HG02852 (cell line): Measurements from ENCODE around the gene TLCD3B.
"Not testable (repeated sequence)": the region's sequence is repeated elsewhere in the genome, so short reads cannot be mapped to it uniquely, and the experiment has no call there.

ENCODE experiments used
- ATAC-seq: cut with Tn5 transposase; IDR thresholded peaks from one replicate; pipeline ENCODE4 v1.9.1; 2021; ENCODE audit warnings: mild to moderate bottlenecking, moderate library complexity; ENCODE audit not compliant: unreplicated experiment

TLCD3B gene

DNA sequence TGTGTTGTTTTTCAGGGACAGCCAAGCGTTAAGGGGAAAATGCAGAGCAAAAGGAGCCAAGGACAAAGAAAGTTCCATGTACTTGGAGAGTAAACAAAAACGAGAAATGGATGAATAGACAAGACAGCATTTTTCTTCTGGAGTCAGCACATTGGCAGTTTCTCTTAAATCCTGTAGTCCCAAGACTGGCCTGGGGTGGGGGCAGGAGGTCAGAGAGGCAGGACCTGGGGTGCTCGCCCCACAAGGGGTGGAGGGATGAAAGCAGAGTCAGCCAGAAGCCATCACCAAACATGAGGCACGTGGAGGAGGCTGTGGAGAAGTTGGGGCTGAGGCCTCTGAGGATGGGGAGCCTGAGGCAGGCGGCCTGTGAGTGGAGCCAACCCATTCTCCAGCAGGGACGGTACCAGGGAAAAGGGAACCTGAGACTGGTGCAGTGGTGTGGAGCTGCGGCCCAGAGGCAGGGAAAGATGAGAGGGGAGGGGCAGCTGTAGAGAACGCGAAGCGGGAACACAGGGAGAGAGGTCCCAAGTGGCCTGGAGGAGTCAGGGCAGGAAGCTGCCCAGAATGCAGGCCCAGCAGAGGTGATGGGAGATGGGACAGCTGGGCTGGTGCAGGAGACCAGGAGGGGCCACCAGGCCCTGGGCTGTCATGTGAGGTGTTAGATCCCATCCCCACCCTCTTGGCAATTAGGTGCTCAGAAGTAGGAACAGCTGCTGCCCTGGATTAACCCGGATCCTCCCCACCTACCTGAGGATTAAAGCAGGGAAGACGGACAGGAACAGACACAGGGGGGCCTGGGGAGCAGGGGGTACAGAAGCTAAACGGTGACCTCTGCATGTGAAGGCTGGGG lies 3.3 kb downstream of the TLCD3B start:
- no peak for ATAC-seq

GRCh38 chr16:30026449-30026848 lies 4.6 kb downstream of the TLCD3B start:
- no peak for ATAC-seq

DNA sequence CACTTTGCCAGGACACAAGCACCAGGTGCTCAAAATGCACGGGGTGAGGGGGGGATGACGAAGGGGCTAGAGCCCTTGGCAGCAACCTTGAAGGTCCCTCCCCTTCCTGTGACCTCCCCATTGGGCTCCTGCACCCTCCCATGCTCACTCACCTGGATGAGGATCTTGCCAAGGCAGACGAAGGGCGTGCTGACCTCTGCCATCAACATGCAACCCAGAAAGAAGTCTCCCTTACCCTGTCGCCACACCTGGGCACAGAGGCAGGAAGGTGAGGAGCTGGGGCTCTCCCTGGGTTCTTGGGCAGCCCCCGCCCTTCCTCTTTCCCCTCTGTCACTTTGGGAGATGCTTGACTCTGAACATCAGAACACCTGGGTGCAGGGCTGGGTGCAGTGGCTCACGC lies 5.5 kb downstream of the TLCD3B start:
- ATAC-seq = no peak

- ATAC-seq = no peak
Measured at GRCh38 chr16:30025156-30025555, 5.9 kb downstream of the TLCD3B start.

DNA sequence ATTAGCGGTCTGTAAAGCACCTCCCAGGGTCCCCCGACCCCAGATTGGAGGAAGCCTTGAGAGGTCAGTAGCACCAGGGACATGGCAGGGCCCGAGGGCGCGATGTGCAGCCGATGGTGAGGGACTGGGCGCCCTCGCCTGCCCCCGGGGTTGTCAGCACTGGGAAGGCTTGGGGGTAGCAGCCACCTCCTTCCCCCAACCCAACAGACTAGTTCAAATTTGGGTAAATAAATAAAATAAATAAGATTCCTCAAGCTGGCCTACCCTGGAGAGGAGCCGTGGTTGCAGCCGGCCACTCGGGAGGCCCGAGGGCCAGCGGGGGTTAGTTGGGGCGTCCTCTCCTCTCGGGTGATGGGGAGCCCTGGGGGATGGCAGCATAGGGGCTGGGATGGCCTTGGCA lies 6.6 kb downstream of the TLCD3B start:
- no peak for ATAC-seq

DNA sequence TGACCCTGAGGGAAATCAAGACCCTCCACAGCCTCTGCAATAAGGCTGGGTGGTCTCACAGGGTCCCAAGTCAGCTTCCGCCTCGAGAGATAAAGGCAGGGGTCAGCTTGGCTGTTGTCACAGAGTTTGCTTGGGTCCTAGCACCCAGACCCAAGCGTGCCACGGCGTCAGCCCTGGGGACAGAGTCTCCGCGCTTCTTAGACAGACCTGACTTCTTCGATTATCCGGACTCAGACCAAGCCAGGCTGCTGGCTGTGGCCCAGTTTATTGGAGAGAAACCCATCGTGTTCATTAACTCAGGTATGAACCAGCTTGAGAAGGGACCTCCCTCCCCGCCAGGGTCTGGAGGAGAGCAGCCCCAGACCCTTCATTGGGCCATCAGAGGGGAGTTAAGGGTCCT lies 7.5 kb downstream of the TLCD3B start:
- ATAC-seq = no peak

DNA sequence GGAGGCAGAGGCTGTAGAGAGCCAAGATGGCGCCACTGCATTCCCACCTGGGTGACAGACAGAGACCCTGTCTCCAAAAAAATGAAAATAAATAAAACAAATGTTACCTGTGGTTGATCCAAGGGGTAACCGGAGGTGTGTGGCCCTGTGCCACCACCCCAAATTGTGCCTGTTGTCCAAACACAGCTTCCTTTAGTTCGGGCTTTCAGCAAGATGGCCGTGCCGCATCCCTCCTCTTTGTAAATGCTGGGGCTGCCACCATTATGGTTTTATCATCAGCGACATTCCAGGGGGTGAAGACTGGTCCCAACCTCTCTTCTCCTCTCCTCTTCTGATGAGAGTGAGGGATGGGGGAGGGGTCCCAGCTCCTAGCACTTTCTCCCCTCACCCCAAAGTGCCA lies 8.2 kb downstream of the TLCD3B start, which contains the start of gene C16orf92:
C16orf92 (plus strand) TSS at position 312 of the 400 bp plus-strand sequence. CDS start 143 bp downstream, outside the sequence.
- ATAC-seq = no peak

DNA sequence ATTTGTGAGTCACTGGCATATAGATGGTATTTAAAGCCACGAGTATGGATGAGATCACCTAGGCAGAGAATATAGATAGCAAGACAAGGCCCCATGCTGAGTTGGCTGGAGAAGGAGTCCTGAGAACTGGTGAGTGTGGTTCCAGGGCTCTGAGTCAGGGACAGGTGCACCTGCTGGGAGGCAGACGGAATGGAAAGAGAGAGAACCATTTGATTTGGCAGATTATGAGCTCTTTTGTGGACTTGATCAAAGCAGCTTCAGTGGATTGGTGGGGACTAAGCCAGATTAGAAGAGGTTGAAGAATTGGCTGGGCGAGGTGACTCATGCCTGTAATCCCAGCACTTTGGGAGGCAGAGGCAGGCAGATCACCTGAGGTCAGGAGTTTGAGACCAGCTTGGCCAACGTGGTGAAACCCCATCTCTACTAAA lies 12.3 kb downstream of the TLCD3B start:
- ATAC-seq = no peak

GRCh38 chr16:30017937-30018336 lies 13.1 kb downstream of the TLCD3B start:
- not testable (repeated sequence) for ATAC-seq

DNA sequence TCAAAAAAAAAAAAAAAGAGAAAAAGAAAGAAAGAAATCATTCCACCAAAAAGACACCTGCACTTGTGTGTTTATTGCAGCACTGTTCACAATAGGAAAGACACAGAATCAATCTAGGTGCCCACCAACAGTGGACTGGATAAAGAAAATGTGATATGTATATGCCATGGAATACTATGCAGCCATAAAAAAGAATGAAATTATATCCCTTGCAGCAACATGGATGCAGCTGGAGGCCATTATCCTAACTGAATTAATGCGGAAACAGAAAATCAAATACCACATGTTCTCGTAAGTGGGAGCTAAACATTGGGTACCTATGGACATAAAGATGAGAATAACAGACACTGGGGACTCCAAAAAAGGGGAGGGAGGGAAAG lies 13.8 kb downstream of the TLCD3B start:
- no peak for ATAC-seq

GRCh38 chr16:30016555-30017276 lies 14.4 kb downstream of the TLCD3B start:
- ATAC-seq = no peak

DNA sequence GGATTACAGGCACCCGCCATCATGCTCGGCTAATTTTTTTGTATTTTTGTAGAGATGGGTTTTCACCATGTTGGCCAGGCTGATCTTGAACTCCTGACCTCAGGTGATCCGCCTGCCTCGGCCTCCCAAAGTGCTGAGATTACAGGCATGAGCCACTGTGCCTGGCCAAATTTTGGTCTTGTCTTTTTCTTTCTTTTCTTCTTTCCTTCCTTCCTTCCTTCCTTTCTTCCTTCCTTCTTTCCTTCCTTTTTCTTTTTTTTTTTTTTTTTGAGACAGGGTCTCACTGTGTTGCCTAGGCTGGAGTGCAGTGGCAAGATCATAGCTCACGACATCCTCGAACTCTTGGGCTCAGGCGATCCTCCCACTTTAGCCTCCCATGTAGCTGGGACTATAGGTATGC lies 15.6 kb downstream of the TLCD3B start:
- not testable (repeated sequence) for ATAC-seq

GRCh38 chr16:30012598-30012997 lies 18.5 kb downstream of the TLCD3B start:
- not testable (repeated sequence) for ATAC-seq

DNA sequence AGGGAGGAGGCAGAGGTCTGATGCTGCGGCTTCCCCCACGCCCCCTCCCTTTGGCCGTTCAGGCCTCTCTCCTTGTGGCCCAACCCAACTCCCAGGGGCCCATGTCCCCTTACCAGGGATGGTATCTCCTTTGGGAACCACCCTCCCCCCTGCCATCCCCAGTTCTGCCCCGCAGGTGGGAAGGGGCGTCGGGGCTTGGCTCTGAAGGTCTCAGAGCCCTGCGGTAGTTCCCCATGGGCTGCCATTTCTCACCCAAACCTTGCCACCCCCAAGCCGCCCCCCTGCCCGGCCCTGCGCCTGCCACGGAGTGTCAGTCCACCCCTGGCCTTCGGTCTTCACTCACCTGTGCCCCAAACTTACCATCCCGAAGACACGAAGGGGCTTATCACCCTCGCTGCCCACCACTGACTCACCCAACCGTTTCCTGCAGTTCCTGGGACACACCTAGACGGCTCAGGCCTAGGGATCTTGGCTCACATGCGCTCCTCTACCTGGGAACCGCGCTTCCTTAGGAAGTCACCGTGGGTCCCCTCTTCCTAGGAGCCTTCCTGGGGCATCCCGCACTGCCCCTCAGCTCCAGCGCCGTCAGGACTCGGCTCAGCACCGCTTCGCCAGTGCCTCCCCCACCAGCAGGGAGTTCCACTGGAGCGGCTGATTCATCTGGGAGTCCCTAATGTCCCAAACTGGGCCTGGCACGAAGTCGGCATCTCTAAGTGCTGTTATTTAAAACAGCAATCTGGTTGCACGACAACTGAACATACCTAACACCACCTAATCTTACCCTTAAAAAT lies 19.2 kb downstream of the TLCD3B start:
- no peak for ATAC-seq

- ATAC-seq = no peak
Measured at GRCh38 chr16:30010844-30011713, 20.0 kb downstream of the TLCD3B start, which contains the start of gene DOC2A. TSS of gene DOC2A (minus strand) at chr16:30011027. CDS start at chr16:30010222, 805 bp downstream.

GRCh38 chr16:30009990-30010843 lies 20.9 kb downstream of the TLCD3B start:
- ATAC-seq = no peak

- no peak for ATAC-seq
Measured at GRCh38 chr16:30009085-30009862, 21.8 kb downstream of the TLCD3B start.

DNA sequence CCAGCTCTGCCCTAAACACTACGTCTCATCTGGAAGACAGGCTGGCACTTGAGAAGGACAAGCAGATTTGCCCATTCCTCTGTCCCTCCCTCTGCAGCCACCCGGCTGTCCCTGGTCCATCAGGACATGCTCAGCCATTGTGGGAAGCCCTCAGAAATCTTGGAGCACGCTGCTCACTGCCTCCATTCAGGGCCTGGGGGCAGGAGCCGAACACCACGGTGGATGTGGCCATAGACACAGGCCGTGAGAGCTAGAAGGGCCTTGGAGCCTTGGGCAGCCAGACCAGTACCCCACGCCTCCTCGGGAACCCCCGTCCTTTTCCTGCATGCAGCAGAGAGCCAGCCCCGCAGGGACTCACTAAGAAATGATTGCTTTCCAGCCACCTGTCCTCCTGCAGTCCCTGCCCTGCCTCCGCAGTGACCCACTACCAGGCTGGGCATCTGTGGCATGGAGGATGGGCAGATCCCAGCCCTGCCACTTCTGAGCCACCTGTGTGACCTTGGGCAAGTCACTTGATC lies 23.6 kb downstream of the TLCD3B start:
- no peak for ATAC-seq
